Mucosa of rectum (tissue), 2 donors: ENCODE data around the gene ALAS2.
"Not testable (repeated sequence)": the region's sequence is repeated elsewhere in the genome, so short reads cannot be mapped to it uniquely, and the experiment has no call there.

Experiments
- H3K27ac ChIP-seq, 2 donors: one replicate each; pipeline ENCODE4 v1.7.0; 2013; ENCODE audit warnings: inconsistent platforms in 2 of 2, low read depth in 2 of 2, low read length in 2 of 2
- H3K27me3 ChIP-seq, 2 donors: one replicate each; pipeline ENCODE4 v1.7.0; 2013; ENCODE audit warnings: low read length in 2 of 2; ENCODE audit not compliant: control insufficient read depth in 2 of 2, insufficient read depth in 2 of 2
- H3K36me3 ChIP-seq, 2 donors: one replicate each; pipeline ENCODE4 v1.7.0; 2013; ENCODE audit warnings: low read length in 2 of 2; ENCODE audit not compliant: control insufficient read depth in 2 of 2, insufficient read depth in 2 of 2
- H3K4me1 ChIP-seq, 2 donors: one replicate each; pipeline ENCODE4 v1.7.0; 2013; ENCODE audit warnings: low read length in 2 of 2, mild to moderate bottlenecking in 1 of 2; ENCODE audit not compliant: control insufficient read depth in 2 of 2, insufficient read depth in 2 of 2
- H3K4me3 ChIP-seq, 2 donors: one replicate each; pipeline ENCODE4 v1.7.0; 2013; ENCODE audit warnings: low read length in 2 of 2
- H3K9ac ChIP-seq, 2 donors: one replicate each; pipeline ENCODE4 v1.7.0; 2013; ENCODE audit warnings: low read length in 2 of 2, low read depth in 1 of 2, mild to moderate bottlenecking in 1 of 2
- H3K9me3 ChIP-seq, 2 donors: one replicate each; pipeline ENCODE4 v1.7.0; 2013; ENCODE audit warnings: low read length in 2 of 2; ENCODE audit not compliant: control insufficient read depth in 2 of 2
- donor health status: healthy.
- donor health status: Normal muscosa, but diverticular disease.

ALAS2 gene, protein sequence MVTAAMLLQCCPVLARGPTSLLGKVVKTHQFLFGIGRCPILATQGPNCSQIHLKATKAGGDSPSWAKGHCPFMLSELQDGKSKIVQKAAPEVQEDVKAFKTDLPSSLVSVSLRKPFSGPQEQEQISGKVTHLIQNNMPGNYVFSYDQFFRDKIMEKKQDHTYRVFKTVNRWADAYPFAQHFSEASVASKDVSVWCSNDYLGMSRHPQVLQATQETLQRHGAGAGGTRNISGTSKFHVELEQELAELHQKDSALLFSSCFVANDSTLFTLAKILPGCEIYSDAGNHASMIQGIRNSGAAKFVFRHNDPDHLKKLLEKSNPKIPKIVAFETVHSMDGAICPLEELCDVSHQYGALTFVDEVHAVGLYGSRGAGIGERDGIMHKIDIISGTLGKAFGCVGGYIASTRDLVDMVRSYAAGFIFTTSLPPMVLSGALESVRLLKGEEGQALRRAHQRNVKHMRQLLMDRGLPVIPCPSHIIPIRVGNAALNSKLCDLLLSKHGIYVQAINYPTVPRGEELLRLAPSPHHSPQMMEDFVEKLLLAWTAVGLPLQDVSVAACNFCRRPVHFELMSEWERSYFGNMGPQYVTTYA

DNA sequence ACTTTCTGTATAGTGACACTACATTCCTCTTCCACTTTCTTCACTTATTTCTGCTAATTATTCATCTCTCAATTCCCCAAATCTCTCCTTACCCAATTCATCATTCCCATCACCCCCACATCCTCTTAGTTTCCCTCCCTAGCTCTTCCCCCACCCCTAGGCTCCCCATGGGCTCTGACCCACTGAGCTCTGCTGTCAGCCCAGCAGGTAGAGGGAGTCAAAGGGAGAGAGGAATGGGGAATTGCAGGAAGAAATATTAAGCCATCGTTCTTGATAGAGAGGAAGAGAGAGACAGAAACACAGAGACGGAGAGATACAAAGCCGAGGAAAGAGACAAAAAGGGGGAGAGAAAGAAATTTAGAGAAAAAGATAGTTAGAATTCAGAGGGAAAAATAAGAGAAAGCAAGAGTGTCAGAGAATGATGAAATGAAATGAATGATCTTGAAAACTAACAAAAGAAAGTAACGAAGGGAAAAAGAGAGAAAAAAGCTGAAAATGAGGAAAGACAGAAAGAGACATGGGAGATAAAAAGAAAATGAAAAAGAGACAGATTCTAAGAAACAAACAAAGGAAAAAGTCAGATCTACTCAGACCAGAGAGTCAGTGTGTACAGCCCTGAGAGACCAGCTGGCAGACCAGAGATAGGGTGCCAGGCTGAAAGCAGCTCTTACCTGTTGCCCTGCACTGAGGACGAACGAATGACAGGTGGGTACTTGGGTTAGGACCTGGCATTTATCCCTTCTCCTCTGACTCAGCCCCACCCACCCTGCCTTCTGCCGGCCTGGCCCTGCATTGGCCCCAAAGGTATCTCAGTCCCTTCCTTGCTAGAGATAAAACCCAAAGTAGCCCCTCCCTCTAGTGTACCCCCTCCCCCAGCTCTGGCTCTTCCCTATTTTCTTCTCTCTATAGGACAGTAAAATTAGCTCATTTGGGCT is at the start of gene ALAS2:
Gene ALAS2, minus strand, starts transcription at position 707 of the 935 bp plus-strand sequence. CDS start 4,977 bp downstream, outside the sequence.
- no peak within 1 kb of the TSS for H3K4me3 ChIP-seq
- H3K9me3 ChIP-seq: no peaks in the 10 kb centered on the region
- no peaks in the 10 kb centered on the region for H3K4me1 ChIP-seq
- peaks cover 0 to 6% of the 10 kb centered on the region in 2 donors for H3K27me3 ChIP-seq
- H3K9ac ChIP-seq: no peak within 1 kb of the TSS
- no peaks in the 10 kb centered on the region for H3K36me3 ChIP-seq
- H3K27ac ChIP-seq: no peak within 1 kb of the TSS

DNA sequence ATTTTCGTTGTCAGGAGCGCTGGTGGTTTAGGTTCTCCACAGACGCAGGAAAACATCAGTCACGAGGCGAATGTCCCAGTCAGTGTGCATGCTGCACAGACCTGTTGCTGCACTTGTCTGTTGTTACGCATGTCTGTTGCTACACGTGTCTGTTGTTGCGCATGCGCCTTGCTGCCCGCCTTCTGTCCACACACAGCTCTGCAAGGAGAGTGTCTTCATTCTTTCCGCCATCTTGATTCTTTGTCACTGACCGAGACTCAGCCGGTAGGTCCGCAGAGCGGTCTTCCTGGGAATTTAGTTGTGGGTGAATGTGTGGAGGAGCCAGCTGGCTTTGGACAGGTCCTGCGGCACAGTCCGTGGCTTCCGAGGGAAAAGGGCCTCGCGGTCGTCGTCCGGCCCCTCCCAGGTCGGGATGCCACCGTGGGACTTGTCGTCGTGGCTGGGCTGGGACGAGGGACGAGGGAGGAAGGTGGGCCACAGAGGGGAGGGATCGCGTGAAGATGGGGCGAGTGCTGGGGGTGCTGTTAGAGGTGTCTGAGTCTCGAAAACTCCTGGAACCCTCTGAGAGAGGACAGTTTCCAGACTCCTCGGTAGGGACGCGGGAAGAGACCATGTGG is 44.2 kb upstream of the ALAS2 start, which contains the start of gene PAGE2B:
Gene PAGE2B, plus strand, starts transcription at position 180 of the 617 bp plus-strand sequence. CDS start 1,012 bp downstream, outside the sequence.
- Histone ChIP-seq H3K4me1 (no peaks in the 10 kb centered on the region), H3K27me3 (peaks cover 0 to 4% of the 10 kb centered on the region in 2 donors), H3K4me3 (no peak within 1 kb of the TSS)

DNA sequence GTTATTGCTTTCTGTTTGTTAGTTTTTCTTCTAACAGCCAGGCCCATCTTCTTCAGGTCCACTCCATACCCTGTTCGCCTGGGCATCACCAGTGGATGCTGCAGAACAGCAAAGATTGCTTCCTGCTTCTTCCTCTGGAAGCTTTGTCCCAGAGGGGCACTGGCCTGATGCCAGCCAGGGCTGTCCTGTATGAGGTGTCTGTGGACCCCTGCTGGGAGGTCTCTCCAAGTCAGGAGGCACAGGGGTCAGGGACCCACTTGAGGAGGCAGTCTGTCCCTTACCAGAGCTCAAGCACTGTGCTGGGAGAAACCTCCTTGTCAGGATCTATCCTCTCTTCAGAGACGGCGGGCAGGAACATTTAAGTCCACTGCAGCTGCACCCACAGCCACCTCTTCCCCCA is 41.5 kb upstream of the ALAS2 start:
- peaks cover 0 to 4% of the 10 kb centered on the region in 2 donors for H3K27me3 ChIP-seq
- no peaks in the 10 kb centered on the region for H3K36me3 ChIP-seq
- H3K9me3 ChIP-seq: no peaks in the 10 kb centered on the region
- no peak overlapping the region for H3K9ac ChIP-seq
- no peak overlapping the region for H3K4me3 ChIP-seq
- no peak overlapping the region for H3K27ac ChIP-seq
- no peaks in the 10 kb centered on the region for H3K4me1 ChIP-seq

More for the DNA sequence above, 44.2 kb upstream of the ALAS2 start, which contains the start of gene PAGE2B:
- Histone ChIP-seq H3K9me3 (no peaks in the 10 kb centered on the region), H3K27ac (no peak within 1 kb of the TSS), H3K9ac (no peak within 1 kb of the TSS), H3K36me3 (no peaks in the 10 kb centered on the region)

DNA sequence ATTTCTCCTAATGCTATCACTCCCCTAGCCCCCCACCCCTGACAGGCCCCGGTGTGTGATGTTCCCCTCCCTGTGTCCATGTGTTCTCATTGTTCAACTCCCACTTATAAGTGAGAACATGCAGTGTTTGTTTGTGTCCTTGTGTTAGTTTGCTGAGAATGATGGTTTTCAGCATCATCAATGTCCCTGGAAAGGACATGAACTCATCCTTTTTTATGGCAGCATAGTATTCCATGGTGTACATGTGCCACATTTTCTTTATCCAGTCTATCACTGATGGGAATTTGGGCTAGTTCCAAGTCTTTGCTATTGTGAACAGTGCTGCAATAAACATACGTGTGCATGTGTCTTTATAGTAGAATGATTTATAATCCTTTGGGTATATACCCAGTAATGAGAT is 36.4 kb upstream of the ALAS2 start:
- not testable (repeated sequence) for H3K9ac ChIP-seq, H3K9me3 ChIP-seq, H3K27me3 ChIP-seq, H3K36me3 ChIP-seq, H3K27ac ChIP-seq, H3K4me1 ChIP-seq, H3K4me3 ChIP-seq

DNA sequence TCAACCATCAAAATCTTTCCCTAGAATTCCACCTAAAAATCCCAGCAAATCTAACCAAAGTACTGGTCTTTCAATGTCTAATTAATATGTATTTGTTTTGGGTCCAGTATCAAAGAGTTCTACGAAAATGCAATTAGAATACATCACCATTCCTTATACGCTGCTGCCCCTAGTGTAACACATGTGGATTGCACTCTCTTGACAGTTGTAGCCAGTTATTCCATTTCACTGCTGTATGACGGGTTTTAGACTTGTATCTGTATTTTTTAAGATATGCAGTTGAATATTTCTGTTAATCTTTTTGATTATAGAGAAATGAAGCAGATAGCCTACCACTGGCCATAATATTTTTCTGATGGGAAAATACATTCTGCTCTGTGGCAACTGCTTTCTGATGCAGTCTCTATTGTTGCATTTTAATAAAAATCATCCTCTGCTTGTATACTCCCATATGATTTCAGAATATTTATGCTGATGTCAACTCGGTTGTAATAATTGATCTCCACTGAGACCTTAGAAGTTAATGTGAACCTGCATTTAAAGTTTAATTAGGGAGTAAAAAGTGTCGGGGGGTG is 27.0 kb upstream of the ALAS2 start:
- Histone ChIP-seq H3K4me1 (no peaks in the 10 kb centered on the region), H3K36me3 (no peaks in the 10 kb centered on the region), H3K9me3 (no peaks in the 10 kb centered on the region), H3K9ac (no peak overlapping the region), H3K4me3 (peak overlapping the region in 1 of 2 donors; percentile 45), H3K27me3 (peaks cover 0 to 3% of the 10 kb centered on the region in 2 donors), H3K27ac (no peak overlapping the region)

DNA sequence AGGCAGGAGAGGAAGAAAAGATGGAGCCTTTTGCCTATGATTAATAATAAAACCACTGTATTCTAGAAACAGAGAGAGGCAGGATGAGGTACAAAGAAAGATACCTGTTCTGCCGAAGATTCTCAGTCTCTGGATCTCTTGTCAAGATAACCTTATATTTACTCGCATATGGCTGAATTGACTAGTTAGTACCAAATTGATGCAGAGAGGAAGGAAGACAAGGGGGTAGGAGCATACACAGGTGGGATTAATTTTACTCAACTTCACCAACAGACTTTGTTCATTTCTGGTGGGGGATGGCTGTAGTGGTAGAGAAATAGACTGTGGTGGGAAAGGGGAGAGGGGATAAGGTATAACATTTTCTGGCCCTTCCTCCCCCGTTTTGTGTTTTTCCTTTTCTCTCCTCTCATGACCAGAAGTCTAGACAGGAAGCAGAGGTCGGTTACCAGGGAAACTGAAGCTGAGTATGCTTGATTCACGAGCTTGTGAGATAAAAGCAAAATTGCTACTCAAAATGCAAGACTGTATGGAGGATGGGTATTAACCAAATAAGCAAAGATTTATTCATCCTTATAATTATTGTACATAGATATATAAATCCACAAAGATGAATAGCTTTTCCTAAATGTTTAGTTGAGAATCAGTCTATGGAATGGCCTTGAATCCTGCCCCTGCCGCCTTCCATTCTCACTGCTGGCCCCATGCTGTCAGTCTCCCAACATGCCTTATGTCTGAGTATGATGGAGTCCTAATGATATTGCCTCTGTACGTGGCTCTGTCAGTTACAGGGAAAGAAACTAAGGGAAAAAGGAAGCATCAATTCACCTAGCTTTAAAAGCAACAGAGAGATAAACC is 26.3 kb upstream of the ALAS2 start:
- H3K27me3 ChIP-seq: peaks cover 0 to 3% of the 10 kb centered on the region in 2 donors
- H3K36me3 ChIP-seq: no peaks in the 10 kb centered on the region
- H3K4me1 ChIP-seq: no peaks in the 10 kb centered on the region
- H3K4me3 ChIP-seq: peak overlapping the region in 1 of 2 donors; percentile 45
- H3K9me3 ChIP-seq: no peaks in the 10 kb centered on the region
- no peak overlapping the region for H3K27ac ChIP-seq
- no peak overlapping the region for H3K9ac ChIP-seq

DNA sequence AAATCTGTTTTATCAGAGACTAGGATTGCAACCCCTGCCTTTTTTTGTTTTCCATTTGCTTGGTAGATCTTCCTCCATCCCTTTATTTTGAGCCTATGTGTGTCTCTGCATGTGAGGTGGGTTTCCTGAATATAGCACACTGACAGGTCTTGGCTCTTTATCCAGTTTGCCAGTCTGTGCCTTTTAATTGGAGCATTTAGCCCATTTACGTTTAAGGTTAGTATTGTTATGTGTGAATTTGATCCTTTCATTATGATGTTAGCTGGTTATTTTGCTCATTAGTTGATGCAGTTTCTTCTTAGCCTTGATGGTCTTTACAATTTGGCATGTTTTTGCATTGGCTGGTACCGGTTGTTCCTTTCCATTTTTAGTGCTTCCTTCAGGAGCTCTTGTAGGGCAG is 19.8 kb upstream of the ALAS2 start:
- not testable (repeated sequence) for H3K27ac ChIP-seq, H3K9ac ChIP-seq, H3K27me3 ChIP-seq, H3K9me3 ChIP-seq, H3K36me3 ChIP-seq, H3K4me3 ChIP-seq, H3K4me1 ChIP-seq

DNA sequence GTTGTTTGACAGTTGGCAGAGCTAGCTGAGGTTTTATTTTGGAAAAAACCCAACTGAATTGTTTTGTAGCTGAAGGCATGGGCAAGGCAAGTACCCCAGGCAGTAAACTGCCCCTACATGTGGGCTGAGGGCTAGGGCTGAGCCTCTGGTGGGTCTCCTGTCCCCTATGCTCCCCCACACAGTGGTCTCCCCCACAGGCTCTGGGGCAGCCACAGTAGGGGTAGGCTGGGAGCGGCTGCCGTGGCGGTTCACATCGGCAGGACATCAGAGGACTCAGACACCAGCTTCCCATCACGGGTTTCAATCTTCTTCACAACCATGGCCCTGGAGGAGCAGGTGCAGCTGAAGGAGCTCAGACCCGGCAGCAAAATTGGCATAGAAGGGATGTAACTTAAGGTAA is 10.7 kb upstream of the ALAS2 start:
- no peaks in the 10 kb centered on the region for H3K27me3 ChIP-seq
- H3K9ac ChIP-seq: no peak overlapping the region
- H3K27ac ChIP-seq: no peak overlapping the region
- no peaks in the 10 kb centered on the region for H3K4me1 ChIP-seq
- H3K36me3 ChIP-seq: no peaks in the 10 kb centered on the region
- no peak overlapping the region for H3K4me3 ChIP-seq
- H3K9me3 ChIP-seq: no peaks in the 10 kb centered on the region

DNA sequence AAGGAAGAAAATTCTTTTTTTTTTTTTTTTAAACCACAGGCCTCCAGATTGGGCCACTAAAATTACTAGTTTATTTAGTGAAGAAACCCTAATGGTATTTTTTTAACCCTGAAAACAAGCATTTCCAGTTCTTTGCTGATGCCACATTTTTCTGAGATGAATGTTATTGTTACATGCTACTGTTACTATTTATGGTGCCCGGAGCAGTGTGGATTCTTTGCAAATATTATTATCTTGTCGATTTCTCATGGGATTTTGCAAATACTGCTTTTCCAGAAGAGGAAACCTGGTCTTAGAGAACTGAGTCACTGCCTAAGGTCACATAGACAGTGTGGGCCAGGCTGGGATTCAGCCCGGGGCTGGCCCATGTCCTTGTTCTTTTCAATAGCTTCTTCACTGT is 8.7 kb upstream of the ALAS2 start:
- Histone ChIP-seq H3K4me3 (no peak overlapping the region), H3K4me1 (no peaks in the 10 kb centered on the region), H3K9me3 (no peaks in the 10 kb centered on the region), H3K36me3 (no peaks in the 10 kb centered on the region), H3K9ac (no peak overlapping the region), H3K27me3 (no peaks in the 10 kb centered on the region), H3K27ac (no peak overlapping the region)
